Kidney epithelial cell (primary cell): ENCODE results near the gene SSH3. TPM values are rescaled to one million over a fixed set of nuclear protein-coding genes. Genes with fewer than 3 reads are reported as not detected.

Experiments used
- DNase-seq: peaks from one replicate; pipeline ENCODE4 v3.0.0-alpha.2; 2010; ENCODE audit warnings: low read depth
- H3K27me3 ChIP-seq: 2 replicates; pipeline ENCODE4 v1.6.0; 2011; ENCODE audit warnings: low read length; ENCODE audit not compliant: control insufficient read depth, insufficient read depth
- H3K36me3 ChIP-seq: 2 replicates; pipeline ENCODE4 v1.5.1; 2011; ENCODE audit warnings: low read length; ENCODE audit not compliant: control insufficient read depth, insufficient read depth
- H3K4me3 ChIP-seq: 2 replicates; pipeline ENCODE4 v1.5.1; 2011; ENCODE audit warnings: low read depth, mild to moderate bottlenecking, control low read depth, low read length
- total RNA-seq: library from RNA; depleted of rRNA; stranded (reverse); fragments of >200 nt; gene quantifications from 2 replicates; pipeline ENCODE4 v1.2.3, GENCODE V29; 2015
- TF ChIP-seq, protein P1 (sequence below): IDR thresholded peaks from 2 replicates; pipeline ENCODE4 v1.5.1; 2011; ENCODE audit warnings: mild to moderate bottlenecking, moderate library complexity, low read length, control low read depth, inconsistent platforms; ENCODE audit not compliant: insufficient read depth, poor library complexity, severe bottlenecking

Gene SSH3
- total RNA-seq, 1 donor from 2014 or later, result 39.9 TPM

GRCh38 chr11:67321313-67321871 is 18.1 kb downstream of the SSH3 start:
- DNase-seq, result no peak

GRCh38 chr11:67322049-67322448 is 18.7 kb downstream of the SSH3 start:
- DNase-seq, result no peak
- no peaks in the 10 kb centered on the region for H3K36me3 ChIP-seq
- TF ChIP-seq, protein P1, sequence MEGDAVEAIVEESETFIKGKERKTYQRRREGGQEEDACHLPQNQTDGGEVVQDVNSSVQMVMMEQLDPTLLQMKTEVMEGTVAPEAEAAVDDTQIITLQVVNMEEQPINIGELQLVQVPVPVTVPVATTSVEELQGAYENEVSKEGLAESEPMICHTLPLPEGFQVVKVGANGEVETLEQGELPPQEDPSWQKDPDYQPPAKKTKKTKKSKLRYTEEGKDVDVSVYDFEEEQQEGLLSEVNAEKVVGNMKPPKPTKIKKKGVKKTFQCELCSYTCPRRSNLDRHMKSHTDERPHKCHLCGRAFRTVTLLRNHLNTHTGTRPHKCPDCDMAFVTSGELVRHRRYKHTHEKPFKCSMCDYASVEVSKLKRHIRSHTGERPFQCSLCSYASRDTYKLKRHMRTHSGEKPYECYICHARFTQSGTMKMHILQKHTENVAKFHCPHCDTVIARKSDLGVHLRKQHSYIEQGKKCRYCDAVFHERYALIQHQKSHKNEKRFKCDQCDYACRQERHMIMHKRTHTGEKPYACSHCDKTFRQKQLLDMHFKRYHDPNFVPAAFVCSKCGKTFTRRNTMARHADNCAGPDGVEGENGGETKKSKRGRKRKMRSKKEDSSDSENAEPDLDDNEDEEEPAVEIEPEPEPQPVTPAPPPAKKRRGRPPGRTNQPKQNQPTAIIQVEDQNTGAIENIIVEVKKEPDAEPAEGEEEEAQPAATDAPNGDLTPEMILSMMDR, result no peak
- H3K4me3 ChIP-seq, result no peak overlapping the region
- no peaks in the 10 kb centered on the region for H3K27me3 ChIP-seq

More at GRCh38 chr11:67321313-67321871, 18.1 kb downstream of the SSH3 start:
- Histone ChIP-seq H3K36me3 (no peaks in the 10 kb centered on the region), H3K4me3 (no peak overlapping the region), H3K27me3 (no peaks in the 10 kb centered on the region)
- TF ChIP-seq, protein P1, result no peak

DNA sequence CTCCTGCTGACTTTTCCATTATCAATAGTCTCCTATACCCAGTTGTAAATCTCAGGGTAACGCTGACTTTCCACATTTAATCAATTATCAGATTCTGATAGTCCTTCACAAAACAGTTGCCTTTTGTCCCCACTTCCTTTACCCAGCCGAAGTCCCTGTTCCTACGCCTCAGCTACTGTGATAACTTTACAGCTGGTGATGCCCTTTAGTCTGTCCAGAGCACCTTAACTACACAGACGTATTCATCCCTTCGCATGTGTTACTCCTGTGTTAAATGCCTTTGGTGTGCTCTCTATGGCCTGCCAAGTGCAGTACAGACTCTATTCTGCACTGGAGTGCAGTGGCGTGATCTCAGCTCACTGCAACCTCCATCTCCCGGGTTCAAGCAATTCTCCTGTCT is 20.2 kb downstream of the SSH3 start:
- Histone ChIP-seq H3K27me3 (no peaks in the 10 kb centered on the region), H3K36me3 (no peaks in the 10 kb centered on the region), H3K4me3 (no peak overlapping the region)
- DNase-seq, result no peak
- TF ChIP-seq, protein P1, result no peak

DNA sequence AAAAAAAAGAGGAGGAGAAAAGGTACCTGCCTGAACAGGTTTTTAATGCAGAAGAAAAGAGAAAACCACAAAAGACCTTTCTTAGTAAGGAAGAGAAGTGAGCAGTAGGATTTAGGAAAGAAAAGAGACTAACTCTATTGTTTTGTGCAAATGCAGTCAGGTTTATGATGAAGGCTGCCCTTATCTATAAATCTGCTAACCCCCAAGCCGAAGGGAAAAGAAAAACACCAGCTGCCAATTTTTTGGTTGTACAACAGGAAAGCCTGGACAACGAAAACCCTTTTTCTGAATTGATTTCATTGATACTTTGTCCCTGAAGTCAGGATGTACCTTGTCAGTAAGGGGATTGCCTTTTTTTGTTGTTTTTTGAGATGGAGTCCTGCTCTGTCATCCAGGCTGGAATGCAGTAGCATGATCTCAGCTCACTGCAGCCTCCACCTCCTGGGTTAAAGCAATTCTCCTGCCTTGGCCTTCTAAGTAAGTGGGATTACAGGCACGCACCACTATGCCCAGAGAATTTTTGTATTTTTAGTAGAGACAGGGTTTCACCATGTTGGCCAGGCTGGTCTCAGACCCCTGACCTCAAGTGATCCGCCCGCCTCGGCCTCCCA is 28.9 kb downstream of the SSH3 start:
- Histone ChIP-seq H3K36me3 (no peaks in the 10 kb centered on the region), H3K4me3 (no peak overlapping the region), H3K27me3 (no peaks in the 10 kb centered on the region)
- TF ChIP-seq, protein P1, result no peak
- no peak for DNase-seq

- TF ChIP-seq, protein P1, result no peak
- H3K27me3 ChIP-seq, result no peaks in the 10 kb centered on the region
- H3K36me3 ChIP-seq, result no peaks in the 10 kb centered on the region
- DNase-seq, result no peak
- H3K4me3 ChIP-seq, result no peak overlapping the region
Observed at GRCh38 chr11:67337257-67337656, 33.9 kb downstream of the SSH3 start.

- no peaks in the 10 kb centered on the region for H3K27me3 ChIP-seq
- TF ChIP-seq, protein P1, result no peak
- DNase-seq, result no peak
- H3K4me3 ChIP-seq, result no peak overlapping the region
- no peaks in the 10 kb centered on the region for H3K36me3 ChIP-seq
Observed at GRCh38 chr11:67344264-67344663, 40.9 kb downstream of the SSH3 start.
